Spleen (tissue), 11 donors: ENCODE results near the gene VGLL4. TPM values are rescaled to one million over a fixed set of nuclear protein-coding genes. Genes with fewer than 3 reads are reported as not detected.

Experiments used
- DNase-seq: peaks from one replicate; pipeline ENCODE4 v3.0.0-alpha.2; 2020
- H3K27ac ChIP-seq, 8 donors: fragments of 200-600 bp; sonication (generic) in 7 of 8; 1 replicate in 4 of 8; 2 replicates in 4 of 8; pipeline versions ENCODE4 v1.5.0 to v1.8.0; 2016 to 2021; ENCODE audit warnings: inconsistent platforms in 4 of 8, mild to moderate bottlenecking in 4 of 8, moderate library complexity in 1 of 8
- H3K27me3 ChIP-seq, 7 donors: fragments of 200-600 bp; sonication (generic) in 6 of 7; replicated peaks in 1 of 7; 1 replicate in 4 of 7; 2 replicates in 3 of 7; pipeline versions ENCODE4 v1.5.0 to v1.8.0; 2016 to 2021; ENCODE audit warnings: inconsistent platforms in 3 of 7, mild to moderate bottlenecking in 1 of 7
- H3K36me3 ChIP-seq, 6 donors: fragments of 200-600 bp; sonication (generic) in 5 of 6; 1 replicate in 4 of 6; 2 replicates in 2 of 6; pipeline versions ENCODE4 v1.5.0 to v1.8.0; 2016 to 2021; ENCODE audit warnings: inconsistent platforms in 2 of 6
- H3K4me1 ChIP-seq, 6 donors: fragments of 200-600 bp; sonication (generic) in 5 of 6; 1 replicate in 3 of 6; 2 replicates in 3 of 6; pipeline versions ENCODE4 v1.5.0 to v1.8.0; 2016 to 2021; ENCODE audit warnings: inconsistent platforms in 3 of 6
- H3K4me3 ChIP-seq, 8 donors: fragments of 200-600 bp; sonication (generic) in 7 of 8; 1 replicate in 4 of 8; 2 replicates in 4 of 8; pipeline versions ENCODE4 v1.5.0 to v1.8.0; 2016 to 2021; ENCODE audit warnings: inconsistent platforms in 4 of 8, mild to moderate bottlenecking in 4 of 8, moderate library complexity in 2 of 8
- H3K9me3 ChIP-seq, 8 donors: fragments of 200-600 bp; sonication (generic) in 7 of 8; 1 replicate in 4 of 8; 2 replicates in 4 of 8; pipeline versions ENCODE4 v1.5.0 to v1.8.0; 2016 to 2021; ENCODE audit warnings: inconsistent platforms in 4 of 8
- CTCF ChIP-seq, 11 experiments: fragments of 200-600 bp in 7 of 11; fragments of 450-650 bp in 4 of 11; sonication (generic) in 4 of 11; IDR thresholded peaks in 8 of 11; conservative IDR thresholded peaks in 3 of 11; 1 replicate in 7 of 11; 2 replicates in 4 of 11; pipeline versions ENCODE4 v1.4.0 to v1.8.0; 2016 to 2021; ENCODE audit warnings: antibody characterized with exemption in 11 of 11, inconsistent platforms in 4 of 11, mild to moderate bottlenecking in 1 of 11
- POLR2A ChIP-seq, 3 donors: fragments of 450-650 bp; IDR thresholded peaks; one replicate each; pipeline ENCODE4 v1.5.1; 2017; ENCODE audit warnings: antibody characterized with exemption in 3 of 3, mild to moderate bottlenecking in 1 of 3
- POLR2AphosphoS5 ChIP-seq, 3 donors: sonication (generic); formaldehyde crosslinking; IDR thresholded peaks; one replicate each; pipeline ENCODE4 v1.5.1; 2017; ENCODE audit warnings: antibody characterized with exemption in 3 of 3
- WGBS, 5 donors: extraction: QIAGEN DNeasy Blood & Tissue Kit in 3 of 5; methylation state at CpG; one replicate each; pipeline versions ENCODE4 v1.1.5 to v1.1.7; 2013 to 2018; 5-methylcytosine and 5-hydroxymethylcytosine counted together
- intact Hi-C: fragments of 100-400 bp; cut with DNase I; formaldehyde crosslinking; loops from one replicate; pipeline ENCODE4 v1.15.0; 2023; ENCODE audit warnings: low total_unique reads
- polyA plus RNA-seq, 3 donors: library from polyadenylated mRNA; stranded (reverse); fragments of 200-250 nt; gene quantifications; one replicate each; pipeline ENCODE4 v1.2.1, GENCODE V29; 2013
- total RNA-seq, 7 donors: library from RNA; depleted of rRNA in 3 of 7; stranded (reverse); fragments of >200 nt in 3 of 7; fragmentation: NEBNext Ultra II Directional in 4 of 7; extraction: Animal tissue kit (Norgen Biotek cat#: 25700) in 4 of 7; gene quantifications; one replicate each; pipeline versions ENCODE4 v1.1.0 to v1.2.1, GENCODE V29; 2016 to 2021
- donor health status: healthy with polysubstance abuse.
- donor health status: DM: no; HTN: no; CAD: no; lungs with moderate emphysema.
- donor health status: DM: no; HTN: no; CAD: no.
- donor health status: Bipolar disorder and iron deficiency.
- donor health status: healthy.
- donor health status: DM: no; HTN: no; CAD: no.
- donor health status: DM: yes; HTN: yes; CAD: no.

VGLL4 gene
- total and polyA plus RNA-seq, 10 donors = 13.5 to 80.2 (median 50.8) TPM

- Histone ChIP-seq H3K9me3 (no peaks in the 10 kb centered on the region), H3K4me1 (peaks cover 0 to 58% (median 19%) of the 10 kb centered on the region in 6 donors), H3K27ac (no peak overlapping the region), H3K4me3 (no peak overlapping the region), H3K36me3 (peaks cover 0 to 98% (median 50%) of the 10 kb centered on the region in 6 donors), H3K27me3 (no peaks in the 10 kb centered on the region)
- TF ChIP-seq POLR2AphosphoS5 (IDR thresholded peaks at IDR 0.05) (peak in 1 of 3 donors; percentile 5), POLR2A (IDR thresholded peaks at IDR 0.05) (no peak)
- 71 to 89% (median 83%) methylated on average over 16 of the region's 16 CpGs for WGBS, 5 donors
- intact Hi-C loops = no loop called here
- no peak for DNase-seq
Measured at GRCh38 chr3:11556851-11557644, 86.7 kb downstream of the VGLL4 start.

- 77 to 92% (median 82%) methylated on average over 23 of the region's 23 CpGs for WGBS, 5 donors
- Histone ChIP-seq H3K27me3 (no peaks in the 10 kb centered on the region), H3K4me3 (no peak overlapping the region), H3K9me3 (no peaks in the 10 kb centered on the region), H3K4me1 (peaks cover 0 to 52% (median 17%) of the 10 kb centered on the region in 6 donors), H3K27ac (peak overlapping the region in 1 of 8 donors; percentile 18), H3K36me3 (peaks cover 0 to 89% (median 50%) of the 10 kb centered on the region in 6 donors)
- DNase-seq = no peak
- intact Hi-C loops = no loop called here
- TF ChIP-seq POLR2A (IDR thresholded peaks at IDR 0.05) (no peak), CTCF (IDR thresholded peaks at IDR 0.05 in 8 of 11, conservative IDR thresholded peaks at IDR 0.05 in 3 of 11) (no peak), POLR2AphosphoS5 (IDR thresholded peaks at IDR 0.05) (peak in 1 of 3 donors; percentile 31)
Measured at GRCh38 chr3:11555881-11556633, 87.7 kb downstream of the VGLL4 start.

- Histone ChIP-seq H3K27ac (peak overlapping the region in 2 of 8 donors; percentile 18 to 42), H3K4me1 (peaks cover 0 to 49% (median 14%) of the 10 kb centered on the region in 6 donors), H3K9me3 (no peaks in the 10 kb centered on the region), H3K36me3 (peaks cover 0 to 81% (median 48%) of the 10 kb centered on the region in 6 donors), H3K27me3 (no peaks in the 10 kb centered on the region), H3K4me3 (no peak overlapping the region)
- DNase-seq = peak; percentile 65
- WGBS, 5 donors = 71 to 92% (median 85%) methylated on average over 7 to 13 of the region's 13 CpGs
- intact Hi-C loops = no loop called here
- TF ChIP-seq POLR2A (IDR thresholded peaks at IDR 0.05) (no peak), POLR2AphosphoS5 (IDR thresholded peaks at IDR 0.05) (peak; percentile 3 to 62 (median 23))
Measured at GRCh38 chr3:11555211-11555782, 88.4 kb downstream of the VGLL4 start.

- H3K9me3 ChIP-seq = no peaks in the 10 kb centered on the region
- WGBS, 5 donors = 76 to 92% (median 87%) methylated on average over 5 to 12 of the region's 12 CpGs
- H3K27ac ChIP-seq = peak overlapping the region in 2 of 8 donors; percentile 18 to 42
- peaks cover 0 to 42% (median 11%) of the 10 kb centered on the region in 6 donors for H3K4me1 ChIP-seq
- no peak for TF ChIP-seq CTCF (IDR thresholded peaks at IDR 0.05 in 8 of 11, conservative IDR thresholded peaks at IDR 0.05 in 3 of 11)
- TF ChIP-seq POLR2AphosphoS5 (IDR thresholded peaks at IDR 0.05) = no peak
- TF ChIP-seq POLR2A (IDR thresholded peaks at IDR 0.05) = no peak
- no peak for DNase-seq
- intact Hi-C loops = no loop called here
- no peak overlapping the region for H3K4me3 ChIP-seq
- H3K27me3 ChIP-seq = no peaks in the 10 kb centered on the region
- H3K36me3 ChIP-seq = peaks cover 0 to 75% (median 48%) of the 10 kb centered on the region in 6 donors
Measured at GRCh38 chr3:11554666-11555065, 89.0 kb downstream of the VGLL4 start.
